VCaP (cell line): ENCODE results near the gene MKRN2.

Source experiments
- H3K27ac ChIP-seq: fragments of 450-650 bp; 2 replicates; pipeline ENCODE4 v1.5.1; 2017
- CTCF ChIP-seq: fragments of 450-650 bp; conservative IDR thresholded peaks from 2 replicates; pipeline ENCODE4 v1.5.1; 2017; ENCODE audit warnings: mild to moderate bottlenecking, moderate library complexity

Gene MKRN2

GRCh38 chr3:12556690-12557472 is at the start of gene MKRN2:
TSS of gene MKRN2 (plus strand) at chr3:12557087. CDS start at chr3:12557151, 64 bp downstream.
- H3K27ac ChIP-seq: peak within 1 kb of the TSS; percentile 93
- no peak for TF ChIP-seq CTCF

GRCh38 chr3:12507591-12508281 is 49.2 kb upstream of the MKRN2 start:
- no peak for TF ChIP-seq CTCF
- no peak overlapping the region for H3K27ac ChIP-seq

GRCh38 chr3:12508291-12508700 is 48.6 kb upstream of the MKRN2 start:
- H3K27ac ChIP-seq: no peak overlapping the region
- TF ChIP-seq CTCF: no peak

- H3K27ac ChIP-seq: no peak overlapping the region
- no peak for TF ChIP-seq CTCF
These were observed 47.4 kb upstream of the MKRN2 start for GRCh38 chr3:12509466-12509865.

GRCh38 chr3:12512534-12513118 is 44.3 kb upstream of the MKRN2 start:
- H3K27ac ChIP-seq: no peak overlapping the region
- no peak for TF ChIP-seq CTCF

- no peak for TF ChIP-seq CTCF
- H3K27ac ChIP-seq: no peak overlapping the region
These were observed 43.0 kb upstream of the MKRN2 start for GRCh38 chr3:12513694-12514446.

- TF ChIP-seq CTCF: no peak
- H3K27ac ChIP-seq: no peak overlapping the region
These were observed 41.3 kb upstream of the MKRN2 start for GRCh38 chr3:12515631-12516030.
